Measurements from ENCODE around the gene XPO5. TPM values are rescaled to one million over a fixed set of nuclear protein-coding genes. Genes with fewer than 3 reads are reported as not detected.

The XPO5 gene
- polyA plus RNA-seq, 1 donor from 2014 or later = 28.5 TPM

- Histone ChIP-seq H3F3A (ENCODE audit: insufficient read depth, low read length, poor library complexity, severe bottlenecking) (no peaks in the 10 kb centered on the region), H3K36me3 (ENCODE audit: insufficient read depth, low read length) (no peaks in the 10 kb centered on the region), H3K79me2 (replicated peaks; ENCODE audit: insufficient read depth, low read length) (peaks cover 41% of the 10 kb centered on the region), H3K27ac (ENCODE audit: low read length) (peak overlapping the region; percentile 37), H3K4me3 (ENCODE audit: low read length) (peak overlapping the region; percentile 100), H4K20me1 (ENCODE audit: insufficient read depth) (no peaks in the 10 kb centered on the region), H3K27me3 (ENCODE audit: insufficient read depth, low read depth, low read length) (no peaks in the 10 kb centered on the region), H3K9me3 (ENCODE audit: low read length) (no peaks in the 10 kb centered on the region), H3K9ac (ENCODE audit: low read length) (peak overlapping the region; percentile 80), H3K9me2 (ENCODE audit: insufficient read depth, low read length) (no peaks in the 10 kb centered on the region), H2AFZ (ENCODE audit: low read depth, low read length) (peak overlapping the region; percentile 65), H3K4me2 (ENCODE audit: low read length) (peak overlapping the region; percentile 77)
- no peak for TF ChIP-seq SMC3 (conservative IDR thresholded peaks at IDR 0.05; ENCODE audit: poor library complexity)
- TF ChIP-seq TAF1 (IDR thresholded peaks at IDR 0.05; ENCODE audit: low read depth) = no peak
- TF ChIP-seq CTCF (IDR thresholded peaks at IDR 0.05; ENCODE audit: poor library complexity, severe bottlenecking) = no peak
- TF ChIP-seq, protein P1, sequence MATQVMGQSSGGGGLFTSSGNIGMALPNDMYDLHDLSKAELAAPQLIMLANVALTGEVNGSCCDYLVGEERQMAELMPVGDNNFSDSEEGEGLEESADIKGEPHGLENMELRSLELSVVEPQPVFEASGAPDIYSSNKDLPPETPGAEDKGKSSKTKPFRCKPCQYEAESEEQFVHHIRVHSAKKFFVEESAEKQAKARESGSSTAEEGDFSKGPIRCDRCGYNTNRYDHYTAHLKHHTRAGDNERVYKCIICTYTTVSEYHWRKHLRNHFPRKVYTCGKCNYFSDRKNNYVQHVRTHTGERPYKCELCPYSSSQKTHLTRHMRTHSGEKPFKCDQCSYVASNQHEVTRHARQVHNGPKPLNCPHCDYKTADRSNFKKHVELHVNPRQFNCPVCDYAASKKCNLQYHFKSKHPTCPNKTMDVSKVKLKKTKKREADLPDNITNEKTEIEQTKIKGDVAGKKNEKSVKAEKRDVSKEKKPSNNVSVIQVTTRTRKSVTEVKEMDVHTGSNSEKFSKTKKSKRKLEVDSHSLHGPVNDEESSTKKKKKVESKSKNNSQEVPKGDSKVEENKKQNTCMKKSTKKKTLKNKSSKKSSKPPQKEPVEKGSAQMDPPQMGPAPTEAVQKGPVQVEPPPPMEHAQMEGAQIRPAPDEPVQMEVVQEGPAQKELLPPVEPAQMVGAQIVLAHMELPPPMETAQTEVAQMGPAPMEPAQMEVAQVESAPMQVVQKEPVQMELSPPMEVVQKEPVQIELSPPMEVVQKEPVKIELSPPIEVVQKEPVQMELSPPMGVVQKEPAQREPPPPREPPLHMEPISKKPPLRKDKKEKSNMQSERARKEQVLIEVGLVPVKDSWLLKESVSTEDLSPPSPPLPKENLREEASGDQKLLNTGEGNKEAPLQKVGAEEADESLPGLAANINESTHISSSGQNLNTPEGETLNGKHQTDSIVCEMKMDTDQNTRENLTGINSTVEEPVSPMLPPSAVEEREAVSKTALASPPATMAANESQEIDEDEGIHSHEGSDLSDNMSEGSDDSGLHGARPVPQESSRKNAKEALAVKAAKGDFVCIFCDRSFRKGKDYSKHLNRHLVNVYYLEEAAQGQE (IDR thresholded peaks at IDR 0.05; ENCODE audit: borderline replicate concordance) = no peak
- TF ChIP-seq RAD21 (conservative IDR thresholded peaks at IDR 0.05) = no peak
- TF ChIP-seq EP300 (conservative IDR thresholded peaks at IDR 0.05; ENCODE audit: poor library complexity, severe bottlenecking) = no peak
- TF ChIP-seq MXI1 (conservative IDR thresholded peaks at IDR 0.05; ENCODE audit: poor library complexity, severe bottlenecking) = no peak
- no peak for TF ChIP-seq EZH2 (IDR thresholded peaks at IDR 0.05; ENCODE audit: borderline replicate concordance, insufficient read depth, low read length, poor library complexity, severe bottlenecking)
- TF ChIP-seq POLR2AphosphoS5 (IDR thresholded peaks at IDR 0.05) = no peak
Observed at GRCh38 chr6:43575105-43575771, 600 bp downstream of the XPO5 start.

GRCh38 chr6:43572015-43572414 is 3.8 kb downstream of the XPO5 start:
- Histone ChIP-seq H3K9me3 (ENCODE audit: low read length) (no peaks in the 10 kb centered on the region), H3K9ac (ENCODE audit: low read length) (no peak overlapping the region), H3K4me3 (ENCODE audit: low read length) (no peak overlapping the region), H3K36me3 (ENCODE audit: insufficient read depth, low read length) (no peaks in the 10 kb centered on the region), H3K79me2 (replicated peaks; ENCODE audit: insufficient read depth, low read length) (peaks cover 20% of the 10 kb centered on the region), H3F3A (ENCODE audit: insufficient read depth, low read length, poor library complexity, severe bottlenecking) (no peaks in the 10 kb centered on the region), H3K4me2 (ENCODE audit: low read length) (no peak overlapping the region), H4K20me1 (ENCODE audit: insufficient read depth) (no peaks in the 10 kb centered on the region), H3K27ac (ENCODE audit: low read length) (no peak overlapping the region), H3K9me2 (ENCODE audit: insufficient read depth, low read length) (no peaks in the 10 kb centered on the region), H2AFZ (ENCODE audit: low read depth, low read length) (no peak overlapping the region), H3K27me3 (ENCODE audit: insufficient read depth, low read depth, low read length) (no peaks in the 10 kb centered on the region)
- TF ChIP-seq POLR2AphosphoS5 (IDR thresholded peaks at IDR 0.05) (no peak), SMC3 (conservative IDR thresholded peaks at IDR 0.05; ENCODE audit: poor library complexity) (no peak), EZH2 (IDR thresholded peaks at IDR 0.05; ENCODE audit: borderline replicate concordance, insufficient read depth, low read length, poor library complexity, severe bottlenecking) (no peak), RAD21 (conservative IDR thresholded peaks at IDR 0.05) (no peak)
- TF ChIP-seq, protein P1 (IDR thresholded peaks at IDR 0.05; ENCODE audit: borderline replicate concordance) = no peak
